ENCODE results near the gene CLDN14.

GRCh38 chr21:36429947-36430546, 49.9 kb downstream of the CLDN14 start:
- TF ChIP-seq EP300 (IDR thresholded peaks at IDR 0.05) (no peak), POLR2A (IDR thresholded peaks at IDR 0.05) (no peak), POLR2AphosphoS5 (IDR thresholded peaks at IDR 0.05) (peak; percentile 50 to 93 (median 86))
- TF ChIP-seq, protein P1, sequence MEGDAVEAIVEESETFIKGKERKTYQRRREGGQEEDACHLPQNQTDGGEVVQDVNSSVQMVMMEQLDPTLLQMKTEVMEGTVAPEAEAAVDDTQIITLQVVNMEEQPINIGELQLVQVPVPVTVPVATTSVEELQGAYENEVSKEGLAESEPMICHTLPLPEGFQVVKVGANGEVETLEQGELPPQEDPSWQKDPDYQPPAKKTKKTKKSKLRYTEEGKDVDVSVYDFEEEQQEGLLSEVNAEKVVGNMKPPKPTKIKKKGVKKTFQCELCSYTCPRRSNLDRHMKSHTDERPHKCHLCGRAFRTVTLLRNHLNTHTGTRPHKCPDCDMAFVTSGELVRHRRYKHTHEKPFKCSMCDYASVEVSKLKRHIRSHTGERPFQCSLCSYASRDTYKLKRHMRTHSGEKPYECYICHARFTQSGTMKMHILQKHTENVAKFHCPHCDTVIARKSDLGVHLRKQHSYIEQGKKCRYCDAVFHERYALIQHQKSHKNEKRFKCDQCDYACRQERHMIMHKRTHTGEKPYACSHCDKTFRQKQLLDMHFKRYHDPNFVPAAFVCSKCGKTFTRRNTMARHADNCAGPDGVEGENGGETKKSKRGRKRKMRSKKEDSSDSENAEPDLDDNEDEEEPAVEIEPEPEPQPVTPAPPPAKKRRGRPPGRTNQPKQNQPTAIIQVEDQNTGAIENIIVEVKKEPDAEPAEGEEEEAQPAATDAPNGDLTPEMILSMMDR (IDR thresholded peaks at IDR 0.05) = peak in 1 of 7 experiments; percentile 4

Data from stomach (tissue), 4 donors.